ENCODE measurements around the gene MAP4K1.
A peak's percentile ranks its signal among the peaks of the same experiment; 100 is the strongest.

The MAP4K1 gene

DNA sequence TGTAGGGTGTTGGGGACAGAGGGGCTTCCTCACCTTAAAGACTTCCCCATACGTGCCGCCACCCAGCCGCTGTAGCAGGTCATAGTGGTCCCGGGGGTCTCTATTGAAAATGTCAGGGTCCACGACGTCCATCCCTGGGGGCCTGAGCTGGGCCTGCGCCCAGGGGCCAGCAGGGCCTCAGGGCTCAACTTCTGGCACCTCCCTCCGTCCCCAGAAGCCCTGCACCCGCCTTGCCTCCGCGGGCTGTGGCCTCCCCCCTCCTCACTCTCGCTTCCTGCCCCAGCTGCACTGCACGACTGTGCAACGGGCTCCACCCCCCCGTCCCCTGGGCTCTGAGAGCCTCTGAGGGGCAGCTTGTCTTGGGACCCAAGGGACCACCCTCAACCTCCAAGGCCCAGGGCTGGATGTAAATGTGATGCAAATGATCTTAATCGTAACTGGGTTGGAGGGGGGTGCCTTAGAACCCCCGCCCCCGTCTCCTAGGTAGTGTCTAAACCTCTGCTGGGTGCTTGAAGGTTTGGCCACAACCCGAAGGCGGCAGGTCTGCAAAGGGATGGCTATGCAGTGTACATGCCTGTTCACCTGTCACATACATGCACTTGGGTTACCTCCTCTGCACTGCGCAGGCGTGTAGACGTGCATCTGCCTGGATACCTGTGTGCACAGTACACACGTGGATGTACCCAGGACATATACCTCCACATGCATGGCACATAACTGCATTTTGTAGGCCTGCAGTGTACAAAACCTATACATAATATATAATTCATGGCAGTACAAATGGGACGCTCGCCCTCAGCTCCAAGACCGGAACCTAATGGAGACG is at the start of gene MAP4K1:
Gene MAP4K1, minus strand, starts transcription at position 190 of the 826 bp plus-strand sequence. Its CDS starts 58 bp downstream, at position 132.
- no peak for FAIRE-seq

DNA sequence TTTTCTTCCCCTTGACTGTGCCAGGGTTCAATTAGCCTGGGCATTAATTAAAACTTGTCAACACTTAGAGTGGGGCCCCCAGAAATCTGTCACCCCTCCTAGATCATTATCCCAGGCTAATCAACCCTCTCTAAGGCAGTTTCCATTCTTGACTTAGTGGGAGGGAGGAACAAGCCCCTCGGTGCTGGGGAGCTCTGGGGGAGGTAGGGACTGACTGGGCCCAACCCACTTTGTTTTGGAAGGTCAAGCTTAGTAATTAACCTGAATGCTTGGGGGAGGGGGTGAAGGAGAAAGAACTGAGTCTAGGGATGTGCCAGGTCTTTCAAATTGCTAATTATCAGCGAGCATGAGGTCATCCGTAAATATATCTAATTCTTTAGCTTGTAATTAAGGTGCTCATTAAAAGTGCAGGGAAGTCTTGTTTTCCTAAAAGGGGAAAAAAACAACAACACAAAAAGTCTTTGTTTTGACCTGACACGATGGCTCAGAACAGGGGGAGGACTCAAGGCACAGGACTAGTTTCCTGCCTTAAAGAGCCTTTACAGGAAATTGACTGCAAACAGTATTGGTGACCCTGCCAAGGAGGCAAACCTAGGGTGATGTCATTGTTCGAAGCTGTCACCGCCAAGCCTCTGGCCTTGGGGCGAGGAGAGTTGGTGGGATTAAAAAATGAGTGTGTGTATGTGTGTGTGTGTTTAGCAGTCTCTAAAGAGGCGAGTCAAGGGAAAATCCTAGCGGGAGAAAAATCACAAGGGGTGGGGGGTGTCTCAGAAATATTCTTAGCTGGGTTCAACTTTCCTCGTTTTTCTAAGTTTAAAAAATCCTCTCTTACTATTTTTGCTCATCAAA is 49.1 kb upstream of the MAP4K1 start:
- peak; percentile 87 for FAIRE-seq

DNA sequence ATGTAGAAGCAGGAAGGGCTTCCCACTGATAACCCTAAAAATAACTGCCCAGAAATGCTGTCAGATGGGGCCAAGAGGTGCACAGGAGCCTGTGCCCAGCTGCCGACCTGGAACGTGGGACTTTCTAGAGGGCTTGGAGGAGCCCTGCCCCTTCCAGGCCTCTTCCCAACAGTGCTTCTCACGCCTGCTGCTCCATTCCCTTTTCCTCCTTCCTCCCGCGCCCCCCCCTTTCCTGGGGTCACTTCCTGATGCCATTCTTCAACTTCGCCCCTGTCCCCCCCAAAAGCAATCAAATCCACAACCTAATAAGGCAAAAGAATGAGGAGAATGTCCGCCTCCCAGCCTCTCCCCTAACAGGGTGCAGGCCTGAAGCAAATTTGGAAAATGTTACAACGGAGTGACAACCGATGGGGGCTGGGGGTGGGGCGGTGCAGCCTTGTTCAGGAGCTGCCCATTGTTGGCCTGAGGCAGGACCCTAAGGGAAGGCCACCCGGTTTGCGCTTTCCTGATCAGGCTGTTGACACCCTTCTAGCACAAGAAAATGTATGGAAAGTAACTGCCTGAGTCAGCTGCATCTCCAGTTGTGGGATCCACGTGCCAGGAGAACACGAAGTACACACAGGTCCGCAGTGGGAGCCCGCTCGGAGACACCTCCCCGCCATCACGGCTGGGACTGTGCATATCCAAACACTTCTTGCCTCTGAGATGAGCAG is 48.4 kb upstream of the MAP4K1 start:
- no peak for FAIRE-seq

- FAIRE-seq: no peak
Measured at GRCh38 chr19:38665219-38665931, 47.6 kb upstream of the MAP4K1 start.

- FAIRE-seq: no peak
Measured at GRCh38 chr19:38664503-38665211, 46.9 kb upstream of the MAP4K1 start.

DNA sequence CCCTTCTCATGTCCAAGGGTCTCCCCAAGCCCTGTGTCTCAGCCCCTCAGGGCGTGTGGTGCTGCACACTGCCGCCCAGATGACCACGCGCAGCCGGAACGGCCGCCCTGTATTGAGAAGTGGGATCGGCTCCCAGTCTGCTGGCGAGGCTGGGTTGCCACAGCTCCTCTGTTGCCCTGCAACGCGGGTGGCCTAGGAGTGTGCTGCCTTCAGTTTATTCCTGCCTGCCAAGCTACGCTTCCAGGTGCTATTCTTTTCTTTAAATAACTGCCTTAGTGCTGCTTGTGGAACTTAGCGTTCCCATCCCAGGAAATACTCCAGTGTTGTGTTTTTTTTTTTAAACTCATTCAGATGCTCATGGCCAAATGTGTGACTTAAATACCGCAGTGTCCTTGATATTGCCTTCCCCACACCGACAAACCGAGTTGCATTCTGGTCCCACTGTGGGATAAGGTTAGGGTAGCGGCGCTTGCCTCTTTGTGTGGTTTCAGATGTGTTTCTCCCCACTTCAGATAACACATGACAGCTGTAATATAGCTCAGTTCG is 46.3 kb upstream of the MAP4K1 start:
- no peak for FAIRE-seq

GRCh38 chr19:38663156-38663651 is 45.5 kb upstream of the MAP4K1 start:
- no peak for FAIRE-seq

GRCh38 chr19:38662537-38663155 is 44.9 kb upstream of the MAP4K1 start:
- no peak for FAIRE-seq

- FAIRE-seq: no peak
Measured at GRCh38 chr19:38661996-38662395, 44.2 kb upstream of the MAP4K1 start.

- FAIRE-seq: no peak
Measured at GRCh38 chr19:38661136-38661535, 43.4 kb upstream of the MAP4K1 start.

DNA sequence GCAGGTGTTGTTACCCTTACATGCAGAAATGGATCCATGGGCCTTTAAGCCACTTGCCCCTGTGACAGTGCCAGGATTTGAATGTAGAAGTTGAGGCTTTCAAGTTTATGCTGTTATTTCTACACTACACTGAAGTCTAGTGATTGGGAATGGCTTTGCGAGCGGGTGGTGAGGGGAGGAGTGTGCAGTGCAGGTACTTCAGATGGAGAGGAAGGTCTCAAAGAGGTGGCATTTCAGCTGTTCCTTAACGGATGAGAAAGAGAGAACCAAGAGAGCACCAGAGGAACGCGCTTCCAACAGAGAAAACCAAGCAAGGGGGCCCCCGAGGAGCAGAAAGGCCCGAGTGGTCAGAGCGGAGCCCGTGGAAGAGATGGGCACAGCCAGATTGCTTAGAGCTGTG is 43.0 kb upstream of the MAP4K1 start:
- FAIRE-seq: no peak

GRCh38 chr19:38658462-38659306 is 40.9 kb upstream of the MAP4K1 start:
- peak; percentile 86 for FAIRE-seq

GRCh38 chr19:38657633-38658222 is 40.0 kb upstream of the MAP4K1 start:
- FAIRE-seq: no peak

- no peak for FAIRE-seq
Measured at GRCh38 chr19:38656171-38656981, 38.6 kb upstream of the MAP4K1 start.

DNA sequence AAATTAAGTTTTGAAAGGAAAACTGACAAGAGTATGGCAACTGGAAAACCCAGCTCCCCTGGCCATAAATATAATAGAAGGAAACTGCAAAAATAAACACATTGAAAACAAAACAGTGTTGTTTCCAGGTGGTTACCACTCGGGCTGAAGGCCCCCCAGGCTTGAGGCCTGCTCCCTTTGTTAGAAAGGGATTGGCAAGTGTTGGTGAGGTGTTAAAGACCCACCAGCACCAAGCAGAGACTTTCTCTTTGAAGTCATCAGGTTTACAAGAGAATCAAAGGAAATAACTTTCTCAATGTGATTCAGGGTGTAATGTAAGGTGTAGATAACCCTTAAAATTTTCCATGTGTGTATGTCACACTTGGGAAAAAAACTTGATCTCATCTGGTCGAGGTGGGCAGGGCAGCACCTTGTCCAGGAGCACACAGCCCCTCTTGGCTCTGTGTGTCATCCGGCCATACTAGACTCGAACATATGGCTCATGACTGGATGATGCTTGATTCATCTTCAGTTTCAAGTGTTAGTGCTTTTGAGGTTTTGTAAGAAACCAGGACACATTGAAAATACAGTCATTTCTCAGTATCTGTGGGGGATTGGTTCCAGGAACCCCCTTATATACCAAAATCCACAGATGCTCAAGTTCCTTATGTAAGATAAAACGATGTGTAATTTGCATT is 37.5 kb upstream of the MAP4K1 start:
- FAIRE-seq: no peak

DNA sequence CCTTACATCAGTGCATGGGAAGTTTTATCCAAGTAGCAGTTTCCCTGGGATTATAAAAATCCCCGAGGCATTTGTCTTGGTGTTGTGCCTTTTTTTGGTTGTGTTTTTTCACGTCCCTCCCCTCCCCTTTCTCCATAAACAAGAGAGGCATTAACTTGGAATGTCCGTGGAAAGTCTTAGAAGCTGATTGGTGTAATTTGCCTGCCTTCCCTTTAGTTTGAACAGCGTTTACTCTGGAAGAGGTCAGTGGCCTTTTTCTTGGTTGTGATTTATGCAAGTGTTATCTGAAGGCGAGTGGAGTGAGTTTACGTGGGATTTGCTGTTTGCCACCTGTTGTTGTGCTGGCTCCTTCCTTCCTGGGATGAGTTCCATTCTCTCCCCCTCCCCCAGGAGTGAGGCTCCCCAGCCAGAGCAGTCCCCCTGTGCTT is 36.9 kb upstream of the MAP4K1 start:
- FAIRE-seq: no peak

- no peak for FAIRE-seq
Measured at GRCh38 chr19:38653028-38653571, 35.3 kb upstream of the MAP4K1 start.
